HG03108 (cell line): Measurements from ENCODE around the gene RBMS1.

Experiments used
- ATAC-seq: cut with Tn5 transposase; IDR thresholded peaks from one replicate; pipeline ENCODE4 v1.9.1; 2021; ENCODE audit warnings: moderate library complexity; ENCODE audit not compliant: unreplicated experiment

Gene RBMS1

GRCh38 chr2:160337728-160338127 is 155.9 kb downstream of the RBMS1 start:
- ATAC-seq, result no peak

- no peak for ATAC-seq
These were observed 157.0 kb downstream of the RBMS1 start for GRCh38 chr2:160336635-160337034.

- no peak for ATAC-seq
These were observed 157.5 kb downstream of the RBMS1 start for GRCh38 chr2:160336105-160336504.

DNA sequence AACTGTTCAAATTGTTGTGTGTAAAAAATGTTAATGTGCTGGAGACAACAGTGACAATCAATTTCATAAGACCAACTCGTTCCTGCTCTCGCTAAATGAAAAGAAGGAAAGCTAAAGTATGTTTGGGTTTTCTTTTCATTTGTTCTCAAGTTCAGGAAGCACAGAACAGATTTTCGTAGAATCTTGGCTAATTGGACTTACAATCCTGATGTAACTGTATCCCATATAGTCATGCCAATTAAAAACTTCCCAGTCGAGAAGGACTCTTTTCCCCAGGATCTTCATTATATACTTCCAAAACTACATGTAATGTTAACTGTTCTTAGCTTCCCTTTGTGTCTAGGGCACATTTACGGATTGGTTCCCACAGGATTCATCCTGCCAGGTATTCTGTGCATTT is 158.2 kb downstream of the RBMS1 start:
- no peak for ATAC-seq

DNA sequence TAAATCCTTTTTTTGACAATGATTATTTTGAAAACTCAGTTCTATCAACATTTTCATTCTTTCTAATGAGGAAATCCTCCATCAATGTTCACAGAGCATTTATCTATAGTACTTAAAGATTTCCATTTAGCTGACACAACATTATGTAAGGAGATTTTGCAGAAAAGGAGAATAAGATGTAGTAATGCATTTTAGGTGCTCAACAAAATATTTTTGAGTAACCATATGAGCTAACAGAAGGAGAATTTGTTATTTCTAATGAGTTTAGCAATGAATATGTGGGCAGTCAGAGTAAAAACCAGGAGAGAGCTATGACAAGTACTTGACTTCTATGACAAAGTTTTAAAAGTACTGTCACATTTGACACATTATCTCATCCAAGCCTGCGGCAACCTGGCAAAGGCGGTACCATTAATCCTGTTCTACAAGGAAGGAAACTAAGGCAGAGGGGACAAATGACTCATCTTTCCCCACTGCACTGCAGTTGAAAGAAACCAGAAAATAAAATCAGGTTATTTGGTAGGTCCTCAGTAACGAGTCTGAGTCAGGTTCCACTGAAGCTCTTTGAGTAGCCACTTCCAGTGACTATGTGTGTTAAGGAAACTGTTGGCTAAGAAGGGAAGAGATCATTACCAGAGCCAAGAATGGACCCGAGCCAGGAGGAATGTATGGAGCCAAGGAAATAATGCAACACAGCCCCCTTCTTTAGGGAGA is 159.4 kb downstream of the RBMS1 start:
- no peak for ATAC-seq

- ATAC-seq, result no peak
These were observed 160.1 kb downstream of the RBMS1 start for GRCh38 chr2:160333324-160334027.

GRCh38 chr2:160332318-160332717 is 161.3 kb downstream of the RBMS1 start:
- no peak for ATAC-seq

DNA sequence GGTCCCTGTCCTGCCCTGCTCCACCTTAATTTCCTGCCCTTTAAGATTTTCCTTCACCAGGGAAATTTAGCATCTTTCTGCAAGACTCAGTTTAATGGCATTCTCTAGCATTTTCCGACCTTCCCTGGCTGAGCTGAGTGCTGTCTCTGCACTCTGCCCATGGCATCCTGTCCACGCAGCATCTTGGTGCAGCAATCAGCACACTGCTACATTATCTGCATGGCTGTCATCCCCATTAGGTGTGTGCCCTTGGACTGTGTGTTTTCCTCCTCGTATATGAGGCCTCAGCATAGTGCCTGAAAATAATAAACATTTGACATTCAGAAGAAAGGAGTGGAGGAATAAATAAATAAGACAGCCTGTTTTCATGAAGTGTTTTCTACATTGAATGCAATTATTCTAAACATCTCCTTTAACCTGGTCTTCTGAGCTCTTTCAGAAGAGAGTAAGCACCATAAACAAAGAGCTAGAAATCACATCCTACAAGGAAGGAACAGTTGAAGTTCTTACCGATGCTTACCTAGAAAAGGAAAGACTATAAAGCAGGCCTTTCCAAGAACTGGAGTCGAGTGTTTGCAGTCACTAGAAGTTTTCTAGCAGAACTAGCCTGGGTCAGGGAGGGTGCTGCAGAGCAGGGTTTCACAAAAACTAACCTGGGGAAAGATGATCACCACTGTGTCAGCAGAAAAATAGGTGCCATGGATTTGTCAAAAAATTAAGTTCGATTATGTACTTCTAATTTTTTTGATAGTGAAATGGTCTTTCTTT is 162.2 kb downstream of the RBMS1 start:
- ATAC-seq, result no peak

DNA sequence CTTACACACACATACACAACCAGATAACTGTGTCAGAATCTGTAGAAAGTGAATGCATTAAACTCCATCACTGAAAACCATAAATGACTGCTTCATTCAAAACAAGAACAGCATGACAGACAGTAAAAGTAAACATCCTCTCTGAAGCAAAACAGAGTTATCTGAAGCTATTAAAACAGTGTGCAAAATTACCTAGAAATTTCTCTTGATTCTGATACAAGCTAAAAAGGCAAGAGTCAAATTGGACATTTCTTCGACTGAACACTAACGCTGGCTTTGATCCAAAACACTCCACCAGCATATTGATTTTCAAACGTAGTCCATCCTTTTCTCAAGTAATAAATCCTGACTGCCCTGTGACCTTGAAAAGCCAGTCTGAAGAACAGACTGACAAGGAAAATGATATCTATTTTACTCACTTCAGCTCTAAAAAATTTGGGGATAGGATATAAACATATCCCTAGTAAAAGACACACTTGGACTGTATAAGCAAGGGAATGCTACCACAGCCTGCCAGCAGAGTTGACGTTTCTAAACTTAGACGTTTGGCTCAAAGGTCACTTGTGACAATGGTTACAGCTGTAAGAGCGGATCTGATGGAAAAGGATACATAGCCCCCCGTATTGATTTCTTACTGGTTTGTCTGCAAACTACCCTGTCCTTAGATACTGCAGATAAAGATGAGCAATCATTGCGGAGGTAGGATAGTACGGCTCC is 164.6 kb downstream of the RBMS1 start:
- no peak for ATAC-seq

DNA sequence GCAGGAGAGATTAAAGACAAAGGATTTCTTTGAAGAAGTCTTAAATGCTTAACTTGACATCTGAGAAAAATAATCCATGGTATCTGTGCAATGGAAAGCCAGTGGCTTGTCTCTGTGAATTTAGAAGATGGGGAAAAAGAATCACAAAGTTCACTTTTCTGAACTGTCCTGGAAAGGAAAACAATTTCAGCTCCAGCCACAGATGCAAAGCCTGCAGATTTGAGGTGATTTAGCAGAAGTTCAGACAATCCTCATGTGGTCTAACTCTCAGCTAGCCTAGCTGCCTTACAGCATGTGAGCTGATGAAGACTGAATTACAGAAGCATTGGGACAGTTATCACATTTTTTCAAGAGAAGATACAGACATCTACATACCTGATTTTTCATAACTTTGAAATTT is 166.8 kb downstream of the RBMS1 start:
- ATAC-seq, result no peak

DNA sequence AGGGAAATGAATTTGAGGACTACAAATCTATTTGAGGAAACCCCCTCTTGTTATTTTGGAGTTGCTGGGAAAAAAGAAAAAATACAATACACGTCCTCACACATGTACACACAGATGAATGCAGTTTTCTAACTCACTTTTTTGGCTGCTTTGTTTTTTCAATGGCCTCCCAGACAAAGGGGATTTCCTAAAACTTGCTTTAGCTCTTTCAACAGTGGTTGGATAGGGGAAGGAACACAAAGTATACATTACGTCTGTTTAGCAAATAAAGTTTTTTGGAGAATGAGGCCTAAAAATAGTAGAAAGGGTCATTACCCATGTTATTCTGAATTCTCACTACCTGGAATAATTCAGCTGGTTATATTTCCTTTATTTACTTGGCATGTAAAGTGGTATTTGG is 168.2 kb downstream of the RBMS1 start:
- no peak for ATAC-seq

DNA sequence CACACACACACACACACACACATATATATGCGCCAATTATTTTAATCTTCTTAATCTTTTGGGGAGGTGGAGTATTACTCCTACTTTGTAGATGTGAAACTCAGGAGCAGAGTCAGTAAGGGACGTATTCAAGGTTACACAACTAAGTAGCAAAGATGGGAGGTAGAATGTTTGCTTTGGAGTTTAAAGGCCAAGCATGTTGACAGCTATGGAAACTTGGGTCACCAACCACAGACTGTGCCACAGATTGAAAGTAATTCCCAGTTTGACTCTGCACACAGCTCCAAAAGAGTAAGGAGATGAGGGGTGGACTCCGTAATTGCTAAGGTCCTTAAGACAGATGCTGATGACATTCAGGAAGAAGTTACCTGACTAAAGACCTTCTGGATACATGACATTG is 168.7 kb downstream of the RBMS1 start:
- no peak for ATAC-seq

GRCh38 chr2:160324161-160324800 is 169.3 kb downstream of the RBMS1 start:
- no peak for ATAC-seq

- no peak for ATAC-seq
These were observed 171.3 kb downstream of the RBMS1 start for GRCh38 chr2:160322320-160322719.

DNA sequence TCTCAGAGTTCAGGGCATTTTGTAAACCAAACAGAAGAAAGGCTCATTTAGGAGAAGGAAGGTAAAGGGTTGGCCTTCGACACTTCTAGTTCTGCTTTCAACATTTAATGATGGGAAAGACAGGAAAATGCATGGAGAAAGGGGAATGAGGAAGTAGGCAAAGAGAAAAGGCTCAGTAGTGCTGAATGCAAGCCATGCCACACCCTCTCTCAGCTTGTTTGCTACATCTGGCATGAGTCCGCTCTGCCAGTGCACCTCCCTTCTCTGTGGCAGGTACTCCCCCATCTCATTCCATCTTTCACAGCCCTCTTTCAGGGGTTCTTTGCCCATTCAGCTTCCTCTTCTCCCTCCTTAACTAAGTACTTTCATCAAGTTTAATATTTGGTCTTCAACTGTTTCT is 172.6 kb downstream of the RBMS1 start:
- ATAC-seq, result no peak

- no peak for ATAC-seq
These were observed 173.9 kb downstream of the RBMS1 start for GRCh38 chr2:160319700-160320099.

- ATAC-seq, result no peak
These were observed 175.4 kb downstream of the RBMS1 start for GRCh38 chr2:160318218-160318617.

GRCh38 chr2:160317181-160318099 is 176.2 kb downstream of the RBMS1 start:
- ATAC-seq, result no peak

DNA sequence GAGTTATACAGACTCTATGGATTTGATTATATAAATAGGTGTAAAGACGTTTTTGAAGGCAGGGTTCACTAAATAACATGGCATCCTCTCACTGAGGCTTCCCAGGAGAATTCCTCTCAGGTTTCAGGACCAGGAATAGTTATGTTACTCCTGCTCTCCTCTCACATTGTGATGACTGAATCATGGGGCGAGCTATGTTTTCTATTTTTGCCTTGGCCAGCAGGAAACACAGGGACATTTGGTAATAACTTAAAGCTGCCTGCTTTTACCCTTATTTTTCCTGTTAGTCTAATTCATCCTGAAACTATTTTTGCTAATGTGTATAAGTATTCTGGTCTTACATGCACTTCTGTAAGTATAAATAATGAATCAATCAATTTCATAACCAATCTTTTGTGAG is 178.3 kb downstream of the RBMS1 start:
- ATAC-seq, result no peak
